ENCODE results near the gene SNX5.

SNX5 gene

GRCh38 chr20:17992847-17993513, 24.4 kb upstream of the SNX5 start:
- no peak for DNase-seq (ENCODE audit: low read depth)

DNA sequence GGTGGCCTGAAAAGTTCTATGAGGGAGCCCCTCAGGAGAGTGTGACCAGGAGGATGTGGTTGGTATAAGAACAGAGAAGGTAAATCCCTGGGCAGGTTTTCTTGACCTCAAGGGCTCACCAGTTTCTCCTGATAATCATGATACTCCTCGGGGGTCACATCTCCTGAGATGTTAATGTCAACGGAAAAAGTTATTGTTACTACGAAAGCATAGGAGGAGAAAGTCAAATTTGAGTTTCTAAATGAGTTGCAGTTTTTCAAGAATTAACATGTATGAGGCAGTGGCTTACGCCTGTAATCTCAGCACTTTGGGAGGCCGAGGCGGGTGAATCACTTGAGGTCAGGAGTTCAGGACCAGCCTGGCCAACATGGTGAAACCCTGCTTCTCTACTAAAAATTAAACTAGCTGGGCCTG, 23.6 kb upstream of the SNX5 start:
- DNase-seq (ENCODE audit: low read depth) = no peak

- no peak for DNase-seq (ENCODE audit: low read depth)
Measured at GRCh38 chr20:17990278-17990972, 21.8 kb upstream of the SNX5 start.

- DNase-seq (ENCODE audit: low read depth) = no peak
Measured at GRCh38 chr20:17987988-17988387, 19.4 kb upstream of the SNX5 start.

- no peak for DNase-seq (ENCODE audit: low read depth)
Measured at GRCh38 chr20:17985388-17986018, 16.9 kb upstream of the SNX5 start.

DNA sequence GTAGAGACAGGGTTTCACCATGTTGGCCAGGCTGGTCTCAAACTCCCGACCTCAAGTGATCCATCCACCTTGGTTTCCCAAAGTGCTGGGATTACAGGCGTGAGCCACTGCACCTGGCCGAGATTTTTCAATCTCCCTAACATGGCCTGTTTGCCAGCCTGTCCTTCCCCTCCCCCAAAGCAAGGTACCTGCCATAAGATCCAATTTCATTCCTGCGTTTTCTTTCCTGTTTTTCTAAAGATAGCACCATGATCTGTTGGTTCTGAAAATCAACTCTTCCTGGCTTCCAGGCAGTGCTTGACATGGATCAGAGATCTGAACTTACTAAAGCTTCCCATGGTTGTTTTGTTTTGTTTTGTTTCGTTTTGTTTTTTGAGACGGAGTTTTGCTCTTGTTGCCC, 7.7 kb upstream of the SNX5 start:
- DNase-seq (ENCODE audit: low read depth) = no peak

DNA sequence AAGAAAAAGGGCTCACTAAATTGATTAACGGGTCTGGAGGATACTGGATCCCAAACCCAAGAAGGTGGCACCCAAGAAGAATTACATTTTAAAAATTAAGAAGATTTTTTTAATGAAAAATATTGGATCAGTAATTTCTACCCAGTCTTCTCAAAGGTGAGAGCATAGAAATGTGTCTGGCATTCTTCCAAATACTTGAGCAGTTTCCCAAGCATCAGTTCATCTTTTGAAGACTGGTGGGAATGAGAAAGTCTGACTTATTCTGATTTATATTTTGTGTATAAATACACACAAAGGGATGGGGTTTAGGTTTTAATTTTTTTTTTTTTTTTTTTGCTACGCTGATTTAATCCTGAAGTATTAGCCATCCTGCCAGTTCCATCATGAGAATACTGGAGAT, 3.5 kb upstream of the SNX5 start:
- DNase-seq (ENCODE audit: low read depth) = no peak

DNA sequence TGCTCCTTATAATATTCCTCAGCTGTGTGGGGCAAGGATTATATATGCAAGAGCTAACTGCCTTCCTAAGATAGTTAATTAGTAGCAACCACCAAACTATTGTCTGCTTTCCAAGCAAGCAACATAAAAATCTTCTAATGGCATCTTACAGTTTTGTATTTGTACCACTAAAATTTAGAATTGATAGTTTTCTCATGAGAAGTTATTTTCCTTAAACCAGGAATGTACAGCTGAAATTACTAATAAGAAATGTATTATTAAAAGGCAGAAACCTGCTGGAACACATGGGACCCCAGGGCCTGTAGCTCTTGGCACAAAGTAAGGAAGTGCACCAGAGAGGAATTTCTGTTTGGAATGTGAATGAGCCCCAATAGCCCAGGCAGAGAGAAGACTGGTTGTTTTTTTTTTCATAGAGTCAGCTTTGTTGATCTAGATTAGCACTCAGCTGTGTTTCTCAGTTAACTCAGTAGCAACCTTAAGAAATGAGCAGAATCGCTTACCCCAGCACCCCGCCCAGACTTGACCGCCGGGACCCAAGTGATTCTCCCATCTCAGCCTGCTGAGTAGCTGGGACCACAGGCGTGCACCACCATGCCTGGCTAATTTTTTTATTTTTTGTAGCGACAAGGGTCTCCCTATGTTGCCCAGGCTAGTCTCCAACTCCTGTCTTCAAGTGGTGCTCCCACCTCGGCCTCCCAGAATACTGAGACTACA, 2.9 kb upstream of the SNX5 start:
- no peak for DNase-seq (ENCODE audit: low read depth)

- DNase-seq (ENCODE audit: low read depth) = no peak
Measured at GRCh38 chr20:17969884-17970409, 1.4 kb upstream of the SNX5 start.

GRCh38 chr20:17969278-17969883, 787 bp upstream of the SNX5 start:
- no peak for DNase-seq (ENCODE audit: low read depth)

- DNase-seq (ENCODE audit: low read depth) = no peak
Measured at GRCh38 chr20:17967521-17968365, 851 bp downstream of the SNX5 start.

DNA sequence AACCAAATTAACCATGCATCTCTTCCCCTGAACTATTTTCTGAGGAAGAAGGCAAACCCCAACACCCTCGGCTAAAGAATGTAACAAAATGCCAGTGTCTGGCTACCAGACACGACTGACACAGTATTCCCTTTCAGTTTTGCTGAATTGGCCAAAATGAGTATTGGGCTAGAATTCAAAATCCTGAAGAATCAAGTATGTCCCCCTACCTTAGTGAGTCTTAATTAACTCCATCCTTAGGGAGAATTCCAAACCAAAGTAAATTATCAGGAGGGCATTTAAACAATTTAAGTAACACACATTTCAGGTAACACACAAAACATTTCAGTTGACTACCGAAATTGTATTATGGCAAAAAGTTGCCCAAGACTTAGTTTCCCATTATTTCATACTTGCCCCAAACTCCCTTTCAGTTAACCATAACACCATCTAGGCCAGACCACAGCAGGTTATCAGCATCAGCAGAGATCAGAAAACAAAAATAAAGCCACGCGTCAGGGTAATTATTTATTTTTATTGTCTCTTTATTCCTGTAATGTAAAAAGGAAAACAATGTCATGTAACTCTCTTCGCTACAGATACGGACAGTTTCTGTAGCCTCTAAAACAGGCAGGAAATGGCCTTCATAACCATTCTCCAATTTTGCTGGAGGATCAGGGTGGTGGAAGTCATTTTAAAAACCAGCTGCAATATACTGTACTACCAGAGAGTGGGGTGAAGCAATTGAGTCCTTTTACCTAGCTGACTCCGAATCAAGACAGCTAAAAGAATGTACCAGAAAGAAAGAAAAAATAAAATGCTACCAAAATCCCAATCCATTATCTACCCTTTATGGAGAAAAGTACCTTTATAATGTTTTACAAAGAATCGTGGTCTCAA, 1.9 kb downstream of the SNX5 start:
- no peak for DNase-seq (ENCODE audit: low read depth)

DNA sequence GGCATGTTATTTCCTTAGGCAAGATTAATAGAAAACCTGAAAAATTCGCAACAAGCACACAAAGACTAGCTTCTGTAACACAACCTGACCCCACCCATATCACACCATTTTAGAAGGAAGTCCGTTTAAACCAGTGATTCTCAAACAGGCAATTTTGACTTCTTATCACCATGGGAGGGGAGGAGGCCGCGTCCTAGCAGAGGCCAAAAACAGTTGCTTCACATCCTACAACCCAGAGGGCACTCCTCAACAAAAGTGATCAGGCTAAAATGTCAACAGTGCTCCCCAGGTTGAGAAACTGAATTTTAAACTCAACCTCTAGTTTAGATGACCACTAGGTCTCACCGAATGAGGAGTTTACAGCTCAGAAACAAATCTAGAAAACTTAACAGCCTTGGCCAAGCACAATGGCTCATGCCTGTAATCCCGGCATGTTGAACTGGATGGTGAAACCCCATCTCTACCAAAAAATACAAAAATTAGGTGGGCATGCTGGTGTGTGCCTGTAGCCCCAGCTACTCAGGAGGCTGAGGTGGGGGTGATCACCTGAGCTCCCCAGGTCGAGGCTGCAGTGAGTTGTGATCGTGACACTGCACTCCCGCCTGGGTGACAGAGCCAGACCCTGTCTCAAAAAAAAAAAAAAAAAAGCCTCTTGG, 3.4 kb downstream of the SNX5 start:
- no peak for DNase-seq (ENCODE audit: low read depth)

GRCh38 chr20:17964632-17965031, 4.0 kb downstream of the SNX5 start:
- DNase-seq (ENCODE audit: low read depth) = no peak

- no peak for DNase-seq (ENCODE audit: low read depth)
Measured at GRCh38 chr20:17964073-17964472, 4.5 kb downstream of the SNX5 start.

- DNase-seq (ENCODE audit: low read depth) = no peak
Measured at GRCh38 chr20:17963114-17963897, 5.3 kb downstream of the SNX5 start.

- no peak for DNase-seq (ENCODE audit: low read depth)
Measured at GRCh38 chr20:17961587-17961940, 7.0 kb downstream of the SNX5 start.

DNA sequence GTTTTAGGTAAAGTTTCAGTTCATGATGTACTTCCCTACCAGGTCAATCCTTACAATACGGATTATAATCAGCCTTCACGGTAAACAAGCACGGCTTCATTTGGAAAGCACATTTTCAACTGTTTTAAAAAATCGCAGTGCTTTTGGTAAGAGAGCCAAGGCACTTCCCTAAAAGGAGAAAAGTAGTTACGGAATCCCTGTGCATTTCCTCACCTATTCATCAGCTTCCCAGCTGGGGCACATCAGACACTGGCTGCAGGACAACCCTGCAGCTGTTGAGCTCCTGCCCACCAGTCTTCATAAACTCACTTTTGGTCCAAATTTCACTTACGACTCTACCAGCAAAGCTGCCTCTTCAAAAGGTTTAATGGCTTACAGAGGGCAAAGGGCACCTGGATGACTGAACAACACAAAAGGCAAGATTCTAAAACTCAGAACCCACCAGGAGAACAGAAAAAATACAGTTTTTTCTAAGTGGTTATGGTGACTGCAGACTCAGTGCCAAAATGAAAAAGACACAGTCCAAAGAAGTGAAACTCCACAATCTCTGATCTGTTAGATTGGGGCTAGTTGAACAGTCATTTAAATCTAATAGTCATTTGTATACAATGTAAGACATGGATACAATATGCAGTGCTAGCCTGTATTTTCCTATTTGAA, 7.5 kb downstream of the SNX5 start:
- DNase-seq (ENCODE audit: low read depth) = no peak

Measured in stimulated activated CD8-positive, alpha-beta memory T cell treated with anti-CD3 and anti-CD28 coated beads, Interleukin-4, amount 100 ng/mL, for 24 hours (primary cell).